NCI-H1694 (cell line): ENCODE results near the gene TMEM253.

Source experiments
- DNase-seq: peaks from one replicate; lab custom pipeline; 2025; lab: John Stamatoyannopoulos, UW

The TMEM253 gene

DNA sequence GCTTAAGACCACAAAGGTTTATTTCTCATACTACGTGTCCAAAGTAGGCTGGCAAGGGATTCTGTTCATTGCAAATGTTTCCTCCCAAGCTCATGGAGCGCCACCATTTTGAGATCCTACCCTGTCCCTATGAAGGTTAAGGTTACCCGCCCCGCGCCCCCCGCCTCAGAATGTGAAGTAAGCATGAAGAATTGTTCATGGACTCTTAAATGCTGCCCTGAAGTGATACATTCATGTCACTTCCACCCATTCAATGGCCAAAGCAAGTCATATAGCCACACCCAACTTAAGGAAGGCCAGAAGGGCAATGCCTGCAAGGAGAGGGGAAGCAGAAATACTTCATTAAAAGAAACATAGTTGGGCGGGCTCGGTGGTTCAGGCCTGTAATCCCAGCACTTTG, 4.2 kb downstream of the TMEM253 start:
- DNase-seq: no peak

DNA sequence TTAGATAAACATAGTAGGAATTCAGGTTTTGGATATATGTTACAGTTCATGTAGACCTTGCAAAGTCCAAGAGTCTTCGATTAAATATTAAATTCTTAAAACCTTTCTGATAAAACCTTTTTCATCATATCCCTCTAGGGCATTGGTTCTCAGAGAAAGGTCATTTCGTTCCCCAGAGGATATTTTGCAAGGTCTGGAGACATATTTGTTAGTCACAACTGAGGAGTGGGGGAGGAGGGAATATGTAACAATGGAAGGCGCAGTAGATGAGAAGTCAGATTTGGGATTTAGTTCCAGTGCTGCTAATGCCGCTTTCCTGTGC, 5.3 kb downstream of the TMEM253 start:
- DNase-seq: no peak

DNA sequence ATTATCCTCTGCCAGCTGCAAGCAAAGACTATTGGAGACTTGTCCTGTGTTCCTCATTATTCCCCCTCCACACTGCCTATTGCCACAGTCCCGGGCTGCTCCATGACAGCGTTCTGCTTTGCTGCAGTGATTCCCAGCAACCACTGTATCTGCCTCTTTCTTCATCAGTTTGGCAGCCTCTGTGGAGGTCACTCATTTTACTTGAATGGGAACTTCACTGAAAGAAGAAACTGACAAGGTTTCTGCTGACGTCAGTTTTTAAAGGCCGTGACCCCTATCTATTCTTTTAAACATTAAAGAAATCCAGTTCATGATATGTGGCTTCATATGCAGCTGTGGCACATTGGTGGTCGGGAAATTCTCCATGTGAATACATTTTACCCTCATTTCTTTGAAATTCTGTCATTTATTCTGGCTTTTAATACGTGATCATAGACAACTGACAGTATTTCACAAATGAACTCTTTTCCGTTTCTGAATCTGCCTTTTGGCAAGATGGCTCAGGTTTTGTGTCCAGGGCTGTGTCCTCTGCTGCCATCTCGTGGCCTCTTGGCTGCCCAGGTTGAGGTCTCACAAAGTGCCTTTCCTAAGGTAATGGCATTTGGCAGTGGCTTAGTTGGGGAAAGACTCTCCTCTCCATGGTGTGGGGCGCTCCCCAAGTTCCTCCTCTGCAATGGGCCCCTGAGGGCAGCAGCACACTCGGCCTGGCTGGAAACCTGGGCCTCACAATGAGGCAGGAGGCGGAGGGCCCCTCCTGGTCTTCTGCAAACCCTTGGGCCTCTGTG, 5.8 kb downstream of the TMEM253 start:
- peak; percentile 83 for DNase-seq

DNA sequence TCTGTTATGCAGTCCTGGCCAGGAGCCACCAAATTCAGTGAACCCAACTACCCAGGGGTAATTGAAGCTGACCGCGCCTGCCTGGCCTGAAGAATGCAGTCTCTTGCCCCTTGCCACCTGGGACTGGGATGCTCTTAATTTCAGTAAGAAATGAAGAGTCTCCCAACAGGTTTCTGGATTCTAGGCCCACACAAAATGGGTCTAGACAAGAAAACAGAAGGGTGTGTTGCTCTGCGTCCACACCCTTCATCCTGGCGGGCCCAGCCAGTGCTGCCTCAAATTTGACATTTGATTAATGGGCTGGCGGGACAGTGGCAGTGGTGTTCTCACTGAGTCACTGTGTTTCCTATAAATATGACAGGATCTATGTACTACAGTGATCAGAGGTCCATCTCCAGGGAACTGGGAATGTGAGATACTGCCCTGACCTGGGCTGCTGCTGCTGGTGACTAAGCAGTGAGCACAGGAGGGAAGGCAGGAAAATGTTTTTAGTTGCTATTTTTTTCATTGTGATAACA, 6.5 kb downstream of the TMEM253 start:
- DNase-seq: no peak

DNA sequence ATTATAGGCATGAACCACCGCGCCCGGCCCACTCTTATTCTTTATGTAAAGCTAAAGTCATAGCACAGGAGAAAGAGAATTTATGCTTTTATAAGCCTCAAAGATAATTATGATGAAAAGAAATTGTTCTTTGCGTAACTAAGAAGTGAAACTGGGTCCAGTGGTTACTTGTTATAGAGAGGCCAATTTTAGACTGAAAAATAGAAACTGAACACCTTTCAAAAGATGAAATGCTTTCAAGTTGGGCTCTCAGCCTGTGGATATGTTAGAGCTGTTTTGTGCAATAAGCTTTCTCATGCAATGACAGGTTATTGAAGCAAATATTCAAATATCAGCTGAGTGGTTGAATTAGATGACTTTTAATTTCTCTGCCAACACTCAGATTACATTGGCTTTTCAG, 7.9 kb downstream of the TMEM253 start:
- DNase-seq: no peak

DNA sequence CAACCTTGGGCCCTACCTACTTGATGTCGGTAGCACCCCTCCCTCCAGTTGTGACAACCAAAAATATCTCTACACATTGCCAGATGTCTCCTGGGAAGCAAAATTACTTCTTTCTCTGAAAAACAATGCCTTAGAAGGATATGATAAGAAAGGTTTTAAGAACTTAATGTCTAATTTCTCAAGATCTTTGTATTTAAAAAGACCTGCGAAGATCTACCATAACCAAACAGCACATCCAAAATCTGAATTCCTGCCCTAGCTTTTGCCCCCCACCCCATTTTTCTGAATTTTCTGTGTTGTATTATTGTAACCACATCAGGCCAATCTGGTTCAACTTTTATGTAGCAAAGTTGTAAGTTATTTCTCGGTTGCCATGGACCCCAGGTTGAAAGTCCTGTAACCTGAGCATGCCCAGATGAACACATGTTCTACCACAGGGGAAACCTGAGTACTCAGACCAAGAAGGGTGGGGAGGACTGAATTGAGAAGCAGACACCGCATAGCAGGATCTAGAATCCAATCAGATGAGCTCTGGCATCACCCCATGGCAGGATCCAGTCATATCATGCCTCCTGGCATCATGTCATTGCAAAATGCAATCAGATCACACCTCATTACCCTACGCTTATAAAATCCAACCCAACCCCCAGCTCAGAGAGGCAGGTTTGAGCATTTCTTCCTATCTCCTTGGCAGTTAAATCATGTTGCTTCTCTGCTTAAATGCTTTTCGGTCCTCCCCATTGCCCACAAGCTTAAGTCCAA, 8.7 kb downstream of the TMEM253 start:
- no peak for DNase-seq

DNA sequence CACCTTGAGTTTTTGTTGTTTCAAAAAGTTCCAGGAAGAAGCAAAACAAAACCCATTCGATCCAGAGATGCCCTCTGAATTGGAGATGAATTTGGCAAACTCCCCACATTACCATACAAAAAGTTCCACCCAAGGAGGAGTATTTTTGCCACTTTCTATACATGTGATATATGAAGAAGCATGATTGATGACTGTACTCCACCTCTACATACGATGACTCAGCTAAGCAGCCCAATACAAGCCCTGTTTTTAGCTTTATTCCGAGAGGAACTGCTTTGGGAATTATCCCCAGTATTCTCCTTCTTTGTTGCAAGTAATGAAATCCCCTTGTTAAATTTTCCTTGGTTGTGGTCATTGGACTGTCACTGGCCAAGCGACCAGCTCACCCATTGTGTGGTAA, 11.4 kb downstream of the TMEM253 start:
- no peak for DNase-seq

DNA sequence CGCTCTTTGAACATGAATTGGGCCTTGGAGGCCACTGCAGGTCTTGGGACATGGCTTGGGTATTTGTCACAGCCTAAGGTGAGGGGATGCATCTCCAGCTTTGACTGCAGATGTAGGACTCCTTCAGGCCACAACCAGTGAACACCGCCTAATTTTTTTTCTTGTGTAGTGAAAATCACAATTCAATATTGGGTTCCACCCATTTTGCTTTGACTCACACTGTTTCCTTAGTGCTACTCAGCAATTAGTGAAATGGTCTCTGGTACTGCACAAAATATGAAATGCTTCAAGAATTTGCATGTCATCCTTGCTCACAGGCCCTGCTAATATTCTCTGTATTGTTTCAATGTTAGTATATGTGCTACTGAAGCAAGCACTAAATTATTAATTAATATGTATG, 12.5 kb downstream of the TMEM253 start:
- DNase-seq: no peak

DNA sequence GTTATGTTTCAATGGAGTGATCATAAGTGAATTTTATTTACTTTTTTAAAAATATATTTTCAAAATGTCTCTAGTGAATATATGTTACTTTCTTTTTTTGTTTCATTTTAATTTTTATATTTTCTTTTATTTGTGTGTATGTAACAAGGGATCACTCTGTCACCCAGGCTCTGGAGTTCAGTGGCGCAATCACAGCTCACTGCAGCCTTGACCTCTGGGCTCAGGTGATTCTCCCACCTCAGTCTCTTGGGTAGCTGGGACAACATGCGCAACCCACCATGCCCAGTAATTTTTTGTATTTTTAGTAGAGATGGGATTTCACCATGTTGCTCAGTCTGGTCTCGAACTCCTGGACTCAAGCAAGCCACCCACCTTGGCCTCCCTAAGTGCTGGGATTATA, 18.1 kb downstream of the TMEM253 start:
- DNase-seq: no peak

DNA sequence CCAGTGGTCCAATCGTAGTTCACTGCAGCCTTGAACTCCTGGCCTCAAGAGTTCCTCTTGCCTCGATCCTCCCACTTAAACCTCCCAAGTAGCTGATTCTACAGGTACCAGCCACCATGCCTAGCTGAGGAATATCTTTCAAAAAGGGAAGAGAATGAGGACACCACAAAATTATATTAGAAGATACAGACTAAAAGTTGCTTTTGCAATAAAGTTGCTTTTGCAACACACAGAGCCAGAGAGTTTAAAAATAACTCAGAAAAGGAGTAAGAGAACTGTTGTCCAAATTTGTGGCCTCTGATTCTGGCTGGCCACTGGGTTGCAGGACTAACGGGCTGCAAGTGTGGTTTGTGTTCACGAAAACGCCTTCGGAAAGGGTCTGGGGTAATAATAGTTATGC, 19.8 kb downstream of the TMEM253 start:
- no peak for DNase-seq

DNA sequence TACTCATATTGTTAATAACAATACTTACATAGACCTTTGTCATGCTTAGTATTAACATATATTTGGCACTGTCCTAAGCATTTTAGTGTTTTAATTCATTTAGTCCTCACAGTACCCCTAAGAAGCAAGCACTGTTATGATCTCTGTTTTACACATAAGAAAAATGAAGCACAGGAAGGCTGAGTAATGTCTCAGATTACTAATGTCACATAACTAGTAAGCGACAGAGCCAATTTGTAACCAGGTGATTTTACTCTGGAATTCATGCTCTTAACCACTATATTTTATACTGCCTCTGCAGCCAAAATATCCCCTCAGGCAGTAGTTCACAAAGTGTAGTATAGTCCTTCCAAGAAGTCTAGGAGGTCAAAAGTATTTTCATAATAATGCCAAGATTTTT, 20.3 kb downstream of the TMEM253 start:
- no peak for DNase-seq

DNA sequence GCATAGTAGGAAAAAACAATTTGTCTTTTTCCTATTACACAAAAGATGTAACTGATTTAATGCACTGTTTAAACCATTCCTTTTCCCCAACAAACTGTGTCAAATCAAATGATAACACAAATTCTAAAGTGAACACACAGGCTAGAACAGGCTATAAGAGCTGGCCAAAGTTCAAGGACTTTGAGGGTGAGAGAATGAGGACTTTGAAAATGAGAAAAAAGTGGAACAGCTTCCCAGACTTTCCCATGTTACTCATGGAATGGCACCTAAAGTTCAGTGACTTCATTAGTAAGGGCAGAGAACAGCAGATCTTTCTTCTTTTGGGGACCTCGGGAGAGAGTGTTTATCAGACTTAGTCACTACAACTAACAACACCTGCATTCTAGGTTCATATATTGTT, 22.6 kb downstream of the TMEM253 start:
- DNase-seq: no peak

DNA sequence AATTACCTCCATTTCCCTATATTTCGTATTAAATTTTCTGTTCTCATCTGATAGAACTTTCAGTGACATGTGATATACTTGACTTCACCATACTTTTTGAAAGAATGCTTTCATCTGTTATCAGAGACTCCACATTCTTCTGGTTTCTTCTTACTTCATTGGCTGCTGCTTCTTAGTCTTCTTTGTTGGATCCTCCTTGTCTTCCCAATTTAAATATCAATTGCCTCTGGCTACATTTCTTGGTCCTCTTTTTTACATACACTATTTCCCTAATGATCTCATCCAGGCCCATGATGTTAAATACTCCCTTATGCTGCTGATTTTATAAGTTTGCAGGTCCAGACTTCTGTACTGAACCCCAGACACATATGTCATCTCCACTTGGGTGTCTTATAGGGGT, 33.0 kb downstream of the TMEM253 start:
- no peak for DNase-seq

DNA sequence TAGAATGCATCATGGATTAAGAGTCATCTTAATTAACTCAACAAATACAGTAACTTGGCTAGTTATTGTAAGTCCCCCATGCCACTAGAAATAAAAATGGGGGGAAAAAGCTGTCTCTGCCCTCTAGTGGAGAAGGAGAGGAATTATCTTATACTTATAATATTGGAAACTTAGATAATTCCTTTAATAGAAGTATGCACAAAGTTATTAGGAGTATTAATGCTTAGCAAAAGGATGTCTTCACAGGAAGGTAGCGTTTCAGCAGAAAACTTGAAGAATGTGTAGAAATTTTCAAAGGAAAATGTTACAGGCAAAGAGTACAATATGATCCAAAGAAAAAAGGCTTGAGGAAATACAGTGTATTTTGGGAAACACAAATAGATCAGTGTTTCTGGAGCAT, 35.2 kb downstream of the TMEM253 start:
- no peak for DNase-seq

DNA sequence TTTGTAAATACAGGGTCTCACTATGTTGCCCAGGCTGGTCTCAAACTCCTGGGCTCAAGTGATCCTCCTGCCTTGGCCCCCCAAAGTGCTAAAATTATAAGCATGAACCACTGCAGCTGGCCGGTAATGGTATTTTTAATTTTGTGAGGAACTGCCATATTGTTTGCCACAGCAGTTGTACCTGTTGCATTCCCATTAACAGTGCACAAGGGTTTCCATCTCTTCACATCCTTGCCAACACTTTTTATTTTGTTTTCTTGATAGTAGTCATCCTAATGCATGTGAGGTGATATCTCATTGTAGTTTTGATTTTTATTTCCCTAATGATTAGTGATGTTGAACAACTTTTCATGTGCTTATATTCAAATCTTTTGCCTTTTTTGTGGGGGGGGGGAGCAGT, 41.5 kb downstream of the TMEM253 start:
- DNase-seq: no peak

DNA sequence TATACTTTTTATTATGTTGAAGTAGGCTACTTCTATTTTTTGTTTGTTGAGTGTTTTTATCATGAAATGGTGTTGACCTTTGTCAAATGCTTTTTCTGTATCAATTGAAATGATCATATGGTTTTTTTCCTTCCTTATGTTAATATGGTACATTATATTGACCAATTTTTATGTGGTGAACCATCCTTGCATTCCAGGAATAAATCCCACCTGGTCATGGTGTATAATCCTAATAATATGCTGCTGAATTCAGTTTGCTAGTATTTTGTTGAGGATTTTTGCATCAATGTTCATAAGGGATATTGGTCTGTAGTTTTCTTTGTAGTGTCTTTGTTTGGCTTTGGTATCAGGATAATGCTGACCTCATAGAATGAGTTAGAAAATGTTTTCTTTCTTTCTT, 44.6 kb downstream of the TMEM253 start:
- DNase-seq: no peak

DNA sequence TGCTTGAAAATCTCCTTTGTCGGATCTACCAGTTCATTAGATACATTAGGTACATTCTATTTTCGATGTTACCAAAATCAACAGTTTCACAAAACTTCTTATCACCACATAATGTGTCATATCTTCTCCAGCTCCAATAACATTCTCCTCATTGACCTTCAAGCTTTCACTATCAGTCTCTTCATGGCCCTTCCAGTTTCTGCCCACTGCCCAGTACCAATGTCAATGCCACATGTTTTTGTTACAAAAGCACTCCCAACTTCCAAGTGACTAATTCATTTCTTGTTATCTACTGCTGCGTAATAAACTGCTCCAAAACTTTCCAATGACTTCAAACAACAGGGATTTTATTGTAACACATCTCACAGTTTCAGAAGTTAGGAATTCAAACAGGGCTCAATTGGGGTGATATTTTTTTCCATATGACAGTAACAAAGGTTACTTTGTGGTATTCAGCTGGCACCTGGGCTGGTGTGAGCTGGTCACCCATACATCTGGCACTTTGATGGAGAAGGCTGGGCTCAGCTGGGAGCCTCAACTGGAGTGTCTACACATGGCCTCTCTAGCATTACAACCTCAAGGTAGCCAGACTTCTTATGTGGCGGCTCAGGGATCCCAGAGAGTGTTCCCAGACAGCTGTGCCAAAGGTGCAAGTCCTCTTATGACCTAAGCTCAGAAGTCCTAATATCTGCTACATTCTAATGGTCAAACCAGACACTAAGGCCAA, 48.9 kb downstream of the TMEM253 start:
- DNase-seq: no peak
